Measurements from ENCODE around the gene RNU6-9. TPM values are rescaled to one million over a fixed set of nuclear protein-coding genes. Genes with fewer than 3 reads are reported as not detected.
"Not testable (repeated sequence)": the region's sequence is repeated elsewhere in the genome, so short reads cannot be mapped to it uniquely, and the experiment has no call there.

The RNU6-9 gene
- total and polyA plus RNA-seq, 8 donors, result not detected

DNA sequence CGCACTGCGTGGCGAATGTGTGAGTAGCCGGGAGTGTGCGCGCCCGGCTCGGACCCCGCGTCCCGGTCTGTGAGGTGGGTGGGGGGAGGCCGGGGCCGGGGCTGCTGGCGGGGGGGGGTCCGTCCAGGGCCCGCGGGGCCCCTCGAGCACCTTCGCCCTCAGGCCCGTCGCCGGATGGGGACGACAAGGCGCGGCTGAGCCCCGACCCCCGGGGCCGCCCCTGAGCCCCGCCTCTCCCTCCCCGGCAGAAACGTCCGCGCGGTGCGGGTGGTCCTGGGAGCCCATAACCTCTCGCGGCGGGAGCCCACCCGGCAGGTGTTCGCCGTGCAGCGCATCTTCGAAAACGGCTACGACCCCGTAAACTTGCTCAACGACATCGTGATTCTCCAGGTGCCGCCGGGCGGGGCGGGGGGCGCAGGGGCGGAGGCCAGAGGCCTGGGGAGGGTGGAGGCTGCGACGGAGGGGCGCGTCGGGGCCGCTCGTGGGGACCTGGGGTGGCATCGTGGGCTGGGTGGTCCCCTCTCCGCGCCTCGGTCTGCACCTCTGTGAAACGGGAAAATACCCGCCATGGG is 40.2 kb upstream of the RNU6-9 start:
- Histone ChIP-seq H3K9me3 (no peaks in the 10 kb centered on the region), H3K27me3 (peaks cover 9 to 48% of the 10 kb centered on the region in 2 donors), H3K4me3 (peak overlapping the region in 1 of 2 donors; percentile 24), H3K36me3 (no peaks in the 10 kb centered on the region), H3K4me1 (peaks cover 6 to 36% of the 10 kb centered on the region in 2 donors), H3K27ac (no peak overlapping the region)
- intact Hi-C loops (cut with DNase I), result loop anchor here in 1 of 2 donors (10.0 kb wide), 1 partner anchor 88 kb away; no protein-coding TSS in a partner anchor
- DNase-seq (no peak), ATAC-seq (no peak)
- TF ChIP-seq, protein P1, sequence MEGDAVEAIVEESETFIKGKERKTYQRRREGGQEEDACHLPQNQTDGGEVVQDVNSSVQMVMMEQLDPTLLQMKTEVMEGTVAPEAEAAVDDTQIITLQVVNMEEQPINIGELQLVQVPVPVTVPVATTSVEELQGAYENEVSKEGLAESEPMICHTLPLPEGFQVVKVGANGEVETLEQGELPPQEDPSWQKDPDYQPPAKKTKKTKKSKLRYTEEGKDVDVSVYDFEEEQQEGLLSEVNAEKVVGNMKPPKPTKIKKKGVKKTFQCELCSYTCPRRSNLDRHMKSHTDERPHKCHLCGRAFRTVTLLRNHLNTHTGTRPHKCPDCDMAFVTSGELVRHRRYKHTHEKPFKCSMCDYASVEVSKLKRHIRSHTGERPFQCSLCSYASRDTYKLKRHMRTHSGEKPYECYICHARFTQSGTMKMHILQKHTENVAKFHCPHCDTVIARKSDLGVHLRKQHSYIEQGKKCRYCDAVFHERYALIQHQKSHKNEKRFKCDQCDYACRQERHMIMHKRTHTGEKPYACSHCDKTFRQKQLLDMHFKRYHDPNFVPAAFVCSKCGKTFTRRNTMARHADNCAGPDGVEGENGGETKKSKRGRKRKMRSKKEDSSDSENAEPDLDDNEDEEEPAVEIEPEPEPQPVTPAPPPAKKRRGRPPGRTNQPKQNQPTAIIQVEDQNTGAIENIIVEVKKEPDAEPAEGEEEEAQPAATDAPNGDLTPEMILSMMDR (IDR thresholded peaks at IDR 0.05), result no peak

DNA sequence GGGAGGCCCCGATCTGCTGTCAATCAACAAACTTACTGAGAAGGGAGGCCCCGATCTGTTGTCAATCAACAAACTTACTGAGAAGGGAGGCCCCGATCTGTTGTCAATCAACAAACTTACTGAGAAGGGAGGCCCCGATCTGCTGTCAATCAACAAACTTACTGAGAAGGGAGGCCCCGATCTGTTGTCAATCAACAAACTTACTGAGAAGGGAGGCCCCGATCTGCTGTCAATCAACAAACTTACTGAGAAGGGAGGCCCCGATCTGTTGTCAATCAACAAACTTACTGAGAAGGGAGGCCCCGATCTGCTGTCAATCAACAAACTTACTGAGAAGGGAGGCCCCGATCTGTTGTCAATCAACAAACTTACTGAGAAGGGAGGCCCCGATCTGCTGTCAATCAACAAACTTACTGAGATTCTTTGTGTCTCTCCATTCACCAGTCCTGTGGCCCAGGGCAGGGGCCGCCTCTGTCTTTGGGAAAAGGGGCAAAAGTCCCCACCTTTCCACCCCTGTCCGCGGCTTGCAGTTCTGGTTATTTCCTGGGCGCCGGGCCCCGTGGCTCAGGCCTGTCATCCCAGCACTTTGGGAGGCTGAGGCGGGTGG is 39.6 kb upstream of the RNU6-9 start:
- intact Hi-C loops (cut with DNase I), result loop anchor here in 1 of 2 donors (10.0 kb wide), 1 partner anchor 89 kb away; no protein-coding TSS in a partner anchor
- not testable (repeated sequence) for H3K36me3 ChIP-seq, H3K27ac ChIP-seq, ATAC-seq, H3K4me3 ChIP-seq, DNase-seq, H3K9me3 ChIP-seq
- Histone ChIP-seq H3K4me1 (peaks cover 6 to 32% of the 10 kb centered on the region in 2 donors), H3K27me3 (peaks cover 9 to 45% of the 10 kb centered on the region in 2 donors)

DNA sequence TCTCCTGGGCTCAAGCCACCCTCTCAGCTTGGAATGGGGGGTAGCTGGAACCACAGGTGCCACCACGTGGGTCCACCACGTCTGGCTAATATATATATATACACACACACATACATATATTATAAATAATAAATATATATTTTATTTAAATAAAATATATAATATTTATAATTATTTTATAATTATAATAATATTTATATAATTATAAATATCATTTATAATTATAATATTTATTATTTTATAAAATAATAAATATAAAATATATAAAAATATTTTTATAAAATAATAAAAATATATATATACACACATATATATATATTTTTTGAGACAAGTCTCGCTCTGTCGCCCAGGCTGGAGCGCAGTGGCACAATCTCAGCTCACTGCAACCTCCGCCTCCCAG is 38.7 kb upstream of the RNU6-9 start:
- peaks cover 6 to 40% of the 10 kb centered on the region in 2 donors for H3K4me1 ChIP-seq
- no peak overlapping the region for H3K4me3 ChIP-seq
- intact Hi-C loops (cut with DNase I), result loop anchor here in 1 of 2 donors (10.0 kb wide), 1 partner anchor 90 kb away; no protein-coding TSS in a partner anchor
- no peak for DNase-seq
- peaks cover 9 to 52% of the 10 kb centered on the region in 2 donors for H3K27me3 ChIP-seq
- H3K9me3 ChIP-seq, result no peaks in the 10 kb centered on the region
- ATAC-seq, result no peak
- H3K27ac ChIP-seq, result no peak overlapping the region
- H3K36me3 ChIP-seq, result no peaks in the 10 kb centered on the region
- TF ChIP-seq, protein P1 (IDR thresholded peaks at IDR 0.05), result no peak

DNA sequence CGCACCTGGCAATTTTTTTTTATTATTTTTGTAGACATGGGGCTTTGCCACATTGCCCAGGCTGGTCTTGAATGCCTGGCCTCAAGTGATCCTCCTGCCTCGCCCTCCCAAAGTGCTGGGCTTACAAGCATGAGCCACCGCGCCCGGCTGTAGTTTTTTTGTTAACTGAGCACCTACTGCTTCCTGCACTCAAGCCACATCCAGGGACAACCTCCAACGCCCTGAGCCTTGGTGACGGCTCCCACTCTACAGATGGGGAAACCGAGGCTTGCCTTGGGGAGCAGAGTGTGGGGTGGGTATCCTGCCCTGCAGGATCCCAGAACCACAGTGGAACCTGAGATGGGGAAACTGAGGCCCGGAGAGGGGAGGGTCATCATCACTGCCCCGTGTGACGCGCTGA is 38.1 kb upstream of the RNU6-9 start:
- TF ChIP-seq, protein P1 (IDR thresholded peaks at IDR 0.05), result no peak
- peaks cover 6 to 46% of the 10 kb centered on the region in 2 donors for H3K4me1 ChIP-seq
- H3K27ac ChIP-seq, result no peak overlapping the region
- H3K36me3 ChIP-seq, result no peaks in the 10 kb centered on the region
- DNase-seq (no peak), ATAC-seq (no peak)
- peaks cover 9 to 58% of the 10 kb centered on the region in 2 donors for H3K27me3 ChIP-seq
- intact Hi-C loops (cut with DNase I), result loop anchor here in 1 of 2 donors (5.0 to 10.0 kb wide), 2 partner anchors 62 to 90 kb away; partner anchors contain the start of gene KISS1R
- no peak overlapping the region for H3K4me3 ChIP-seq
- no peaks in the 10 kb centered on the region for H3K9me3 ChIP-seq

DNA sequence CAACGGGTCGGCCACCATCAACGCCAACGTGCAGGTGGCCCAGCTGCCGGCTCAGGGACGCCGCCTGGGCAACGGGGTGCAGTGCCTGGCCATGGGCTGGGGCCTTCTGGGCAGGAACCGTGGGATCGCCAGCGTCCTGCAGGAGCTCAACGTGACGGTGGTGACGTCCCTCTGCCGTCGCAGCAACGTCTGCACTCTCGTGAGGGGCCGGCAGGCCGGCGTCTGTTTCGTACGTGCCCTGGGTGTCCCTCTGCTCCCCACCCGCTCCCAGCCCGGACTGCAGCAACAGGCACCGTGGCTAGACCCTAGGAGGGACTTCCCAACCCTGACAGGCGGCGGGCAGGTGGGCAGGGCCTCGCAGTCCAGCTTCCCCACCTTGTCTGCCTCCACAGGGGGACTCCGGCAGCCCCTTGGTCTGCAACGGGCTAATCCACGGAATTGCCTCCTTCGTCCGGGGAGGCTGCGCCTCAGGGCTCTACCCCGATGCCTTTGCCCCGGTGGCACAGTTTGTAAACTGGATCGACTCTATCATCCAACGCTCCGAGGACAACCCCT is 37.6 kb upstream of the RNU6-9 start:
- Histone ChIP-seq H3K27me3 (peaks cover 9 to 61% of the 10 kb centered on the region in 2 donors), H3K4me1 (peaks cover 3 to 46% of the 10 kb centered on the region in 2 donors), H3K27ac (no peak overlapping the region), H3K4me3 (no peak overlapping the region), H3K9me3 (no peaks in the 10 kb centered on the region), H3K36me3 (no peaks in the 10 kb centered on the region)
- DNase-seq, result no peak
- intact Hi-C loops (cut with DNase I), result loop anchor here in 1 of 2 donors (5.0 to 10.0 kb wide), 2 partner anchors 62 to 91 kb away; partner anchors contain the start of gene KISS1R
- TF ChIP-seq, protein P1 (IDR thresholded peaks at IDR 0.05), result no peak
- ATAC-seq, result no peak
